Left colon (tissue), 2 donors: ENCODE measurements around the gene SLC36A1. TPM values are rescaled to one million over a fixed set of nuclear protein-coding genes. Genes with fewer than 3 reads are reported as not detected.

Experiments used
- ATAC-seq: fragments of 200-7000 bp; cut with Tn5 transposase; one replicate; pipeline ENCODE4 v1.9.1; 2020; ENCODE audit warnings: mild to moderate bottlenecking, moderate library complexity
- DNase-seq, 2 donors: peaks; one replicate each; pipeline ENCODE4 v3.0.0-alpha.2; 2020
- intact Hi-C, 2 donors: fragments of 100-400 bp; cut with DNase I in 1 of 2; cut with micrococcal nuclease in 1 of 2; formaldehyde crosslinking; loops; one replicate each; pipeline versions ENCODE4 v1.11.2 to v1.14.0; 2022; cut with DNase I, micrococcal nuclease
- microRNA-seq, 2 donors: library from miRNA; unstranded; fragments of <30 nt; microRNA quantifications; one replicate each; pipeline versions ENCODE4 v1.1.0 to v1.2.0, GENCODE V29; 2020
- total RNA-seq, 2 donors: library from RNA; stranded (reverse); fragmentation: NEBNext Ultra II Directional; extraction: Animal tissue kit (Norgen Biotek cat#: 25700); gene quantifications; one replicate each; pipeline ENCODE4 v1.2.1, GENCODE V29; 2021
- donor health status: DM: no; HTN: no; CAD: no.
- donor health status: DM: yes; HTN: yes; CAD: no.

SLC36A1 gene
- total RNA-seq, 2 donors from 2014 or later, result 46.1 to 52.5 TPM

- DNase-seq, result no peak
- no peak for ATAC-seq
- intact Hi-C loops, result no loop called here
Measured at GRCh38 chr5:151509836-151510235, 62.4 kb downstream of the SLC36A1 start.

DNA sequence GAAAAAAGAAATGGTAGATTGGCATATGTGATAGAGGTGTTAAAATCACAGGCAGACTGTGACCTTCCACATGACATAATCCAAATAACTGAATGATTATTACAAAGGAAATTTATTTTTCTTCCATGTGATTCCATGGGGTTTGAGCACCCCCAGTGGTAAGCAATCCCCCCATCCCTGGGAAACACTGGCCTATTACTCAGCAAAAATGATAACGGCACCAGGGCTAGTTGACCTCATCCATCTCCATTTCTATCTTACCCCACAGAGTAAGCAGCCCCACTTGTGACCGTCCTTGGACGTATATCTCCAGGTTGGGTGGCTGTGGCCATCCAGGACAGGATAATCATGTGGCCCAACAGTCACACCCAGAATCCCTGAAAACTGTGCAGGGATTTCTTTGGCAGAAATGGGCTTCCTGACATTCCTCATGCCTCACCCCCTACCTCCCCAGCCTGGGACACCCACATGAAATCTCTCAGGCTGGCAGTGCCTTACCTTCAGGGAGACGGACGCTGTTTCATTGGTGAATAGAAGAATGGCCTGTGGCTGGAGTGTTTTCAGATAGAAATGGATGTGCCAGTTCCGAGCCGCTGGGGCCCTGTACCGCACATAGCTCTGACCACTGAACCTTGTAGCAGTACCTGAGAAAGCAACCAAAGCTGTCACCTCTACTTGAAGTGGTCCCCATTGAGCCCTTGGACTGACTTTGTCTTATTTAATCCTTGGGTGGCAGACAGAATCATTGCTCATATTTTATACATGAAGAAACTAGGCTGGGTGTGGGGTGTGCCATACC lies 69.9 kb downstream of the SLC36A1 start:
- intact Hi-C loops, result no loop called here
- DNase-seq, result no peak
- ATAC-seq, result no peak

DNA sequence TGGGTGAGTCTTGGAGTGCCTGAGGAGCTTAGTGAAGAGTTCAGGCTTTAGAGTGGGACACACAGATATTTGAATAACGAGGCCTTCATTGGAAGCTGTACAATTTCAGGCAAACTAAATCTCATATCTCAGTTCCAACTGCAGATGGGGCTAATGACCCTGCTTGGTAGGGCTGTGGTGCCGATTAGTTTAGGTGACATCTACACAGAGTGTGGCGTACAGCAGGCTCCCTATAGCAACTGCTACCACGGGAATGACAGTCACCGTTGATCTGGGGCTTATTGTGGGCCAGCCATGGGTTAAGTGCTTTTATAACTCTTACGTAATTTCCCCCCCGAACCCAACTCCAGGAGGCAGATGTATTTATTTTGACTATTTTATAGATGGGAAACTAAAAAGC lies 72.9 kb downstream of the SLC36A1 start:
- ATAC-seq (no peak), DNase-seq (no peak)
- intact Hi-C loops, result no loop called here

GRCh38 chr5:151522226-151522625 lies 74.8 kb downstream of the SLC36A1 start:
- ATAC-seq (no peak), DNase-seq (no peak)
- intact Hi-C loops, result no loop called here

GRCh38 chr5:151523335-151523734 lies 75.9 kb downstream of the SLC36A1 start:
- DNase-seq (peak in 1 of 2 donors; percentile 27), ATAC-seq (peak; percentile 96)
- intact Hi-C loops, result no loop called here

DNA sequence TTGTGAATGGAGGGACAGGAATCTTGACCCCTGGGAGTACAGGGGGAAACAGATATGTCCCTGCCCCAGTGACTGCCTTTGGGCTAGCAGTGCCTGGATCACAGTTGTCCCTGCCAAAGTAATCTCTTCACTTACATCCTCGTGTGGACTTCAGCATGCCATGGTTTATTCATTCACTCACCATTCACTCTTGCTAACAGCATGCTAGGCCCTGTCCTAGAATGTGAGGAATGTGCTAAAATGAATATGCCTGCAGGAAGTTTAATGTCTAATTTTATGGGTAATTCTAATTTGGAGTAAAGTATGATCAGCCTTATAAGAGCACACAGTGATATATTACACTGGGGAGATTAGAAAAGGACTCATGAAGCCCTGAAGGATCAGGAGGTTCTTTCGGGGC lies 80.8 kb downstream of the SLC36A1 start:
- intact Hi-C loops, result no loop called here
- no peak for ATAC-seq
- no peak for DNase-seq

DNA sequence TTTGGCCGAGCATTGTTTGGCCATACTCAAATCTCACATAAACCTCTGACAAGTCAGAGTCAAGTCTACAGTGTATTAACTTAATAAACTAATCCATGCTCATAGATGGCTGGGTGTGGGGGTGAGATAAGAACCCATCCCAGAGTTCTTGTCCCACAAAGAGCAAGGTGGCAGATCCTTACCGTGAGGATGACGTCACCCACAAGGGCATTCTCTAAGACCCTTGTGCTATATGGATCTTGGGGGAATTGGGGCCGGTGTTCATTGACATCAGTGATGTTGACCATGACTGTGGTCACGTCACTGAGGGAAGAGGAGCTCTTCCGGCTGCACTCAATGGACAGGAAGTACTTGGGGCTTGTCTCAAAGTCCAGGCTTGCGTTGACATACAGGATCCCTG lies 81.6 kb downstream of the SLC36A1 start:
- ATAC-seq, result no peak
- intact Hi-C loops, result no loop called here

GRCh38 chr5:151531581-151531980 lies 84.2 kb downstream of the SLC36A1 start:
- DNase-seq (no peak), ATAC-seq (no peak)
- intact Hi-C loops, result no loop called here

More for the DNA sequence above, 81.6 kb downstream of the SLC36A1 start:
- DNase-seq, result no peak

DNA sequence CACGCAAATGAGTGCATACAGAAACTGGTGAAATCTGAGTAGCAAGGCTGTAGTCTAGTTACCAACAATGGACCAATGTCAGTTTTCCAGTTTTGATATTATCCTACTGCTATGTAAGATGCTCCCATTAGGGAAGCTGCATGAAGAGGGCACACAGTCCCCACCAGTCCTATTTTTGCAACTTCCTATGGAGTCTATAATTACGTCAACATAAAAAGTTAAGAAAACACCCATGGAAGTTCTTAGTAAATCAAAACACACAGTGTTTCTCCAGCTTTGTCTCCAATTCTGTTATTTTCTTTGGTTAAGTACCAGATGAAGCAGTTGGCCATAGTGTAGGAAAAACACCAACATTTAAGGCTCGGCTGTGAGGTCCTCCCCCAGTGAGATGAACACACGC lies 85.0 kb downstream of the SLC36A1 start:
- ATAC-seq (no peak), DNase-seq (no peak)
- intact Hi-C loops, result no loop called here

DNA sequence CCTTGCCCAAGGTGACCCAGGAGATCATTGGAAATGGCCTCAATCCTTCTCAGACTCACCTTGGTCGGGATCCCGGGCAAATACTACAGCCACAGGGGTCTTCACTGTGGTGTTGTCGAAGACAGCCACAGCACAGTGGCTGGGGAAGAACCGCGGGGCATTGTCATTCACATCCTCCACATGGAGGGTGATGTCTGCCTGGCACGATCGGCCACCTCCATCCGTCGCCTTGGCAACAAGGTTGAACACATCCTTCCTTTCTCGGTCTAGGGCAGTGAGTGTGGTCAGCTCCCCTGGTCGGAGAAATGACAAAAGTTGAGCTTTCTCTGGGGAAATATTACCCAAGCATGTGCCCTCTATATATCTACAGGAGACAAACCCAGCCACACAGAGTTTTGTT lies 86.9 kb downstream of the SLC36A1 start:
- DNase-seq (no peak), ATAC-seq (no peak)
- intact Hi-C loops, result no loop called here

GRCh38 chr5:151537044-151537443 lies 89.6 kb downstream of the SLC36A1 start:
- DNase-seq (no peak), ATAC-seq (no peak)
- intact Hi-C loops, result no loop called here

- ATAC-seq (no peak), DNase-seq (no peak)
- intact Hi-C loops, result no loop called here
Measured at GRCh38 chr5:151541571-151541970, 94.2 kb downstream of the SLC36A1 start.

Small RNAs within 50 kb of the gene (microRNA-seq; reads per million reads assigned to microRNA genes)
- gene MIR6499, result 0 reads per million in 2 donors

Other genes starting within 250 kb of the SLC36A1 start
- gene CCDC69, start 223.5 kb upstream of the SLC36A1 start, total RNA-seq, result 10 to 100 TPM in 1 of 2 donors, 1 to 10 TPM in 1; 7.1 to 29.0 TPM
- 10 to 100 TPM; 19.0 to 28.1 TPM for gene GM2A, start 194.4 kb upstream of the SLC36A1 start, total RNA-seq
- gene SLC36A3, start 143.8 kb upstream of the SLC36A1 start, total RNA-seq, result not detected
- gene SLC36A2, start 100.0 kb upstream of the SLC36A1 start, total RNA-seq, result not detected
- gene FAT2, start 143.7 kb downstream of the SLC36A1 start, total RNA-seq, result not detected
- gene SPARC, start 239.3 kb downstream of the SLC36A1 start, total RNA-seq, result 100 to 1,000 TPM in 1 of 2 donors, 10 to 100 TPM in 1; 91.3 to 178 TPM